DND-41 (cell line): ENCODE results near the gene PHRF1.

ENCODE experiments used
- CTCF ChIP-seq: IDR thresholded peaks from 2 replicates; pipeline ENCODE4 v1.5.1; 2012; ENCODE audit warnings: borderline replicate concordance, low read length, moderate library complexity, mild to moderate bottlenecking; ENCODE audit not compliant: poor library complexity, severe bottlenecking; ENCODE audit errors: extremely low read depth
- EZH2 ChIP-seq: IDR thresholded peaks from 3 replicates; pipeline ENCODE4 v1.6.1; 2012; ENCODE audit warnings: borderline replicate concordance, low read depth, mild to moderate bottlenecking, moderate library complexity, low read length, inconsistent platforms; ENCODE audit not compliant: severe bottlenecking

DNA sequence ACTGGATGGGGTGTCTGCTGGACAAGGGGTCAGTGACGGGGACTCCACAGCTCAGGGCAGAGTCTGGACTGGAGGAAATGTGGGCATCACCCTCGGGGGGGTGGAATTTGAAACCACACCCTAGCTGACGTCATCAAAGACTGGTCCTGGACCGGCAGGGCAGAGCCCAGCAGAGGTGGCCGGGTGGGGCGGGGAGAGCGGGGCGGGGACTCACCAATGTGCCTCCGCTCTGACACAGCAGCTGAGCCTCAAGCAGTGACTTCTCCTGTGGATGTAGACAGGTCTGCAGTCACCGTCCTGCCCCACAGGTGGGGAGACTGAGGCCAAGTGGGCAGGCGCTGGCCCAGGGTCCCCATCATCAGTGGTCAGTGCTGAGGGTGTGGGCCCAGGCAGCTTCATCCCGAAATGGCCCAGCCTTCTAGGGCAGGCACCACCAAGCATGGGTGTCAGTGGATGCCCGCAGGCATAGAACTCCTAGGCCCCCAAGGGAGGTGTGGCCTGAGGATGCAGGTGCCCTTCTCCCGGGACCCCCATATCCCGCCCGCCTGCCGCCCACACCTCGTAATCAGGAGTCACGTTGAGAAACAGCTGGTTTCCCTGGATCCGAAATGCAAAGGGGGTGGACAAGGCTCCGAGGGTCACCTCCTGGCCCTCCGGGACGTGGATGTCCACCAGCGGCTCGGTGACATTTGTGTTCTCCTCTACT lies 47.9 kb downstream of the PHRF1 start:
- TF ChIP-seq EZH2 (no peak), CTCF (no peak)
